D721Med (cell line): ENCODE measurements around the gene TOR4A.

ENCODE experiments used
- DNase-seq: peaks from one replicate; pipeline ENCODE4 v3.0.0; 2011; ENCODE audit warnings: low spot score; ENCODE audit not compliant: insufficient read length
- FAIRE-seq: peaks from 2 replicates; lab custom pipeline; 2011; peaks lifted over from hg19 to GRCh38; lab: Jason Lieb, UNC
- CTCF ChIP-seq: IDR thresholded peaks from 2 replicates; pipeline ENCODE4 v1.5.1; 2012; ENCODE audit warnings: mild to moderate bottlenecking, control low read depth; ENCODE audit not compliant: insufficient read depth; ENCODE audit errors: missing control alignments

TOR4A gene

GRCh38 chr9:137262909-137263285 lies 14.6 kb upstream of the TOR4A start:
- no peak for DNase-seq
- TF ChIP-seq CTCF = no peak
- FAIRE-seq = no peak

- no peak for DNase-seq
- FAIRE-seq = no peak
- no peak for TF ChIP-seq CTCF
Measured at GRCh38 chr9:137263506-137263905, 14.0 kb upstream of the TOR4A start.

GRCh38 chr9:137264067-137264466 lies 13.5 kb upstream of the TOR4A start:
- TF ChIP-seq CTCF = no peak
- DNase-seq (no peak), FAIRE-seq (no peak)

- DNase-seq = no peak
- no peak for TF ChIP-seq CTCF
- no peak for FAIRE-seq
Measured at GRCh38 chr9:137265496-137266161, 11.9 kb upstream of the TOR4A start.

GRCh38 chr9:137266162-137266527 lies 11.4 kb upstream of the TOR4A start:
- TF ChIP-seq CTCF = no peak
- DNase-seq (no peak), FAIRE-seq (no peak)

- no peak for TF ChIP-seq CTCF
- FAIRE-seq (no peak), DNase-seq (no peak)
Measured at GRCh38 chr9:137266585-137267453, 10.7 kb upstream of the TOR4A start.

- FAIRE-seq (no peak), DNase-seq (no peak)
- TF ChIP-seq CTCF = no peak
Measured at GRCh38 chr9:137267933-137268355, 9.6 kb upstream of the TOR4A start.
